SK-N-SH (cell line): ENCODE measurements around the gene MDM4. TPM values are rescaled to one million over a fixed set of nuclear protein-coding genes. Genes with fewer than 3 reads are reported as not detected.
"Not testable (repeated sequence)": the region's sequence is repeated elsewhere in the genome, so short reads cannot be mapped to it uniquely, and the experiment has no call there.

Experiments used
- CTCF ChIA-PET: fragments of 300-600, 350-600 bp; formaldehyde crosslinking; extraction: SDS; loops from one replicate; lab custom pipeline; 2021; lab: Yijun Ruan, JAX
- POLR2A ChIA-PET: fragments of 350-600 bp; sonication (Branson Sonifier 250); formaldehyde crosslinking; extraction: SDS; loops from one replicate; lab custom pipeline; 2020; ENCODE audit warnings: antibody characterized with exemption, inconsistent platforms; lab: Yijun Ruan, JAX
- DNase-seq: peaks from one replicate; pipeline ENCODE4 v3.0.0; 2012
- H2AFZ ChIP-seq: fragments of 200-600 bp; sonication (generic); 2 replicates; pipeline ENCODE4 v1.8.1; 2016; ENCODE audit warnings: antibody characterized with exemption, mild to moderate bottlenecking, low read depth
- H3F3A ChIP-seq: fragments of 200-600 bp; sonication (generic); replicated peaks from 2 replicates; pipeline ENCODE3; 2016; ENCODE audit warnings: antibody characterized with exemption, mild to moderate bottlenecking; ENCODE audit not compliant: insufficient read depth
- H3K27ac ChIP-seq, 2 experiments: fragments of 200-500 bp in 1 of 2; fragments of 200-600 bp in 1 of 2; sonication (Bioruptor generic) in 1 of 2; sonication (generic), shearing (Covaris generic) in 1 of 2; 2 replicates each; pipeline versions ENCODE4 v1.5.1 to v1.6.1; 2014 to 2016; ENCODE audit warnings: low read depth in 2 of 2, inconsistent platforms in 1 of 2, low read length in 1 of 2, mild to moderate bottlenecking in 1 of 2, mixed read lengths in 1 of 2
- H3K27me3 ChIP-seq: fragments of 200-600 bp; sonication (generic), shearing (Covaris generic); 2 replicates; pipeline ENCODE4 v1.6.1; 2016; ENCODE audit warnings: mixed run types; ENCODE audit not compliant: insufficient read depth
- H3K36me3 ChIP-seq, 2 experiments: fragments of 200-500 bp in 1 of 2; fragments of 200-600 bp in 1 of 2; sonication (Bioruptor generic) in 1 of 2; sonication (generic) in 1 of 2; replicated peaks in 1 of 2; 2 replicates each; pipeline versions ENCODE3 to v1.5.1; 2014 to 2016; ENCODE audit warnings: low read length in 1 of 2, mild to moderate bottlenecking in 1 of 2; ENCODE audit not compliant: insufficient read depth in 2 of 2, control insufficient read depth in 1 of 2
- H3K4me1 ChIP-seq, 2 experiments: fragments of 200-500 bp in 1 of 2; fragments of 200-600 bp in 1 of 2; sonication (Bioruptor generic) in 1 of 2; sonication (generic), shearing (Covaris generic) in 1 of 2; 2 replicates each; pipeline versions ENCODE4 v1.5.1 to v1.6.1; 2014 to 2016; ENCODE audit warnings: low read depth in 1 of 2, low read length in 1 of 2, mixed run types in 1 of 2; ENCODE audit not compliant: insufficient read depth in 2 of 2, control insufficient read depth in 1 of 2
- H3K4me2 ChIP-seq: fragments of 200-600 bp; sonication (generic), shearing (Covaris generic); 2 replicates; pipeline ENCODE4 v1.6.1; 2017; ENCODE audit warnings: mixed run types
- H3K4me3 ChIP-seq, 2 experiments: fragments of 200-500 bp in 1 of 2; fragments of 200-600 bp in 1 of 2; sonication (Bioruptor generic) in 1 of 2; sonication (generic), shearing (Covaris generic) in 1 of 2; 2 replicates each; pipeline versions ENCODE4 v1.5.1 to v1.8.1; 2014 to 2016; ENCODE audit warnings: low read depth in 2 of 2, inconsistent platforms in 1 of 2, low read length in 1 of 2, mild to moderate bottlenecking in 1 of 2, mixed read lengths in 1 of 2, moderate library complexity in 1 of 2
- H3K79me2 ChIP-seq: fragments of 200-600 bp; sonication (generic); 2 replicates; pipeline ENCODE4 v1.8.1; 2017; ENCODE audit warnings: mild to moderate bottlenecking; ENCODE audit not compliant: insufficient read depth
- H3K9ac ChIP-seq: fragments of 200-600 bp; sonication (generic); 2 replicates; pipeline ENCODE4 v1.6.1; 2017; ENCODE audit warnings: mixed run types
- H3K9me2 ChIP-seq: fragments of 200-600 bp; sonication (generic); 2 replicates; pipeline ENCODE4 v1.6.1; 2017; ENCODE audit warnings: mixed run types
- H3K9me3 ChIP-seq: fragments of 200-600 bp; sonication (generic); 2 replicates; pipeline ENCODE4 v1.6.1; 2017; ENCODE audit warnings: mixed run types, mild to moderate bottlenecking, moderate library complexity
- H4K20me1 ChIP-seq: fragments of 200-600 bp; sonication (generic); 2 replicates; pipeline ENCODE4 v1.6.1; 2017; ENCODE audit warnings: mild to moderate bottlenecking, mixed run types; ENCODE audit not compliant: insufficient read depth
- ELF1 ChIP-seq: IDR thresholded peaks from 2 replicates; pipeline ENCODE4 v1.4.0; 2012
- FOSL2 ChIP-seq: IDR thresholded peaks from 2 replicates; pipeline ENCODE4 v1.4.0; 2012; ENCODE audit warnings: low read depth, mild to moderate bottlenecking, moderate library complexity, borderline replicate concordance
- MXI1 ChIP-seq: IDR thresholded peaks from 2 replicates; pipeline ENCODE4 v1.6.1; 2012; ENCODE audit warnings: mild to moderate bottlenecking, low read depth, low read length, improper control_type of control experiment
- PBX3 ChIP-seq: IDR thresholded peaks from 2 replicates; pipeline ENCODE4; 2012
- SIN3A ChIP-seq: IDR thresholded peaks from 2 replicates; pipeline ENCODE4 v1.6.1; 2012; ENCODE audit warnings: low read depth, mild to moderate bottlenecking, low read length, moderate library complexity, borderline replicate concordance
- USF1 ChIP-seq: IDR thresholded peaks from 2 replicates; pipeline ENCODE4 v1.4.0; 2012; ENCODE audit warnings: low read depth, borderline replicate concordance
- WGBS: methylation state at CpG from one replicate; pipeline ENCODE4 v1.1.6; 2017; ENCODE audit warnings: low lambda C conversion rate; 5-methylcytosine and 5-hydroxymethylcytosine counted together
- polyA plus RNA-seq, 3 experiments: library from polyadenylated mRNA; depleted of rRNA; stranded (reverse); fragments of >200 nt; gene quantifications; 2 replicates each; pipeline ENCODE4 v1.2.3, GENCODE V29; 2012

The MDM4 gene
- polyA plus RNA-seq, 1 of the 3 experiments (the other 2 are of a cell fraction), result 6.2 TPM

GRCh38 chr1:204514828-204515227 lies 1.4 kb upstream of the MDM4 start:
- Histone ChIP-seq H3K4me2 (no peak overlapping the region), H3K4me3 (no peak overlapping the region), H2AFZ (no peak overlapping the region), H3K9me2 (no peaks in the 10 kb centered on the region), H4K20me1 (no peaks in the 10 kb centered on the region), H3K9ac (no peak overlapping the region), H3K27me3 (no peaks in the 10 kb centered on the region), H3K9me3 (no peaks in the 10 kb centered on the region), H3K36me3 (peaks cover 0 to 12% of the 10 kb centered on the region in 2 experiments), H3K79me2 (peaks cover 36% of the 10 kb centered on the region), H3K4me1 (peaks cover 4 to 8% of the 10 kb centered on the region in 2 experiments; a peak in 1 of 4 replicates), H3F3A (peaks cover 4% of the 10 kb centered on the region)
- ChIA-PET POLR2A (interaction anchor here (0.6 to 3.2 kb wide), 3 partner anchors 8 to 161 kb away, joined by 3 to 51 read pairs (median 5); no protein-coding TSS in a partner anchor), CTCF (interaction anchor here (0.6 to 3.7 kb wide), 8 partner anchors 12 to 1258 kb away, joined by 3 to 20 read pairs (median 5); partner anchors contain the start of gene PIK3C2B)
- no peak for DNase-seq
- TF ChIP-seq FOSL2 (no peak), SIN3A (no peak), PBX3 (no peak), MXI1 (no peak), USF1 (no peak), ELF1 (no peak)
- TF ChIP-seq, all 33 proteins: peak for 0
- H3K27ac ChIP-seq, result no peak overlapping the region
- WGBS, result 58% methylated on average over 2 of the region's 2 CpGs

GRCh38 chr1:204517382-204517781 lies 1.2 kb downstream of the MDM4 start:
- H3K9ac ChIP-seq, result peak overlapping the region; percentile 93; the same call in 1 of the 2 replicates
- ChIA-PET CTCF (interaction anchor here (0.7 to 3.7 kb wide), 4 partner anchors 14 to 87 kb away, joined by 3 to 15 read pairs (median 4); partner anchors contain the start of gene PIK3C2B), POLR2A (interaction anchor here (0.9 to 3.2 kb wide), 6 partner anchors 10 to 158 kb away, joined by 3 to 51 read pairs (median 4); partner anchors contain the start of genes PIK3C2B and PLEKHA6)
- peaks cover 61% of the 10 kb centered on the region for H3K79me2 ChIP-seq
- H3K27me3 ChIP-seq, H3K9me3 ChIP-seq, H3K4me1 ChIP-seq, H3K27ac ChIP-seq, H2AFZ ChIP-seq, DNase-seq, H3K9me2 ChIP-seq: not testable (repeated sequence)
- H3K4me2 ChIP-seq, result peak overlapping the region; percentile 75
- peak overlapping the region; percentile 61 to 73 for H3K4me3 ChIP-seq
- peaks cover 0 to 16% of the 10 kb centered on the region in 2 experiments for H3K36me3 ChIP-seq
- H4K20me1 ChIP-seq, result peaks cover 15% of the 10 kb centered on the region
- peaks cover 11% of the 10 kb centered on the region for H3F3A ChIP-seq
- 85% methylated on average over 19 of the region's 19 CpGs for WGBS
